GM18909 (cell line): Measurements from ENCODE around the gene IL2RG.

Experiments used
- ATAC-seq: cut with Tn5 transposase; IDR thresholded peaks from one replicate; pipeline ENCODE4 v1.9.1; 2021; ENCODE audit warnings: mild to moderate bottlenecking; ENCODE audit not compliant: unreplicated experiment, poor library complexity

IL2RG gene

GRCh38 chrX:71111921-71112431 is 599 bp upstream of the IL2RG start:
- ATAC-seq: peak; percentile 21

DNA sequence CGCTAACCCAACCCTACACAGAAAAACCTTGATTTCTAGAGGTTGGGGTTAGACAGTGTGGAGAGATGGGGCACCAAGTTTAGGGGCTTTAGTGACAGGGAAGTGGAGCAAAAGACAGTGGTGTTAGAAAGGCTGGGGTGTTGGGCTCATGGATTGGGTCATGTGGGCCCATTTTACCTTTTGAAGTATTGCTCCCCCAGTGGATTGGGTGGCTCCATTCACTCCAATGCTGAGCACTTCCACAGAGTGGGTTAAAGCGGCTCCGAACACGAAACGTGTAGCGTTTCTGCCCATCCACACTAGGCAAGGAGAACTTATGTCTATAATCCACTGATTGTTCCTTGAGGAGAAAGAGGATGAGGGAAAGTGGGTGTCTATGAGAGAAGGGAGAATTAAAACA is 2.3 kb downstream of the IL2RG start:
- no peak for ATAC-seq

DNA sequence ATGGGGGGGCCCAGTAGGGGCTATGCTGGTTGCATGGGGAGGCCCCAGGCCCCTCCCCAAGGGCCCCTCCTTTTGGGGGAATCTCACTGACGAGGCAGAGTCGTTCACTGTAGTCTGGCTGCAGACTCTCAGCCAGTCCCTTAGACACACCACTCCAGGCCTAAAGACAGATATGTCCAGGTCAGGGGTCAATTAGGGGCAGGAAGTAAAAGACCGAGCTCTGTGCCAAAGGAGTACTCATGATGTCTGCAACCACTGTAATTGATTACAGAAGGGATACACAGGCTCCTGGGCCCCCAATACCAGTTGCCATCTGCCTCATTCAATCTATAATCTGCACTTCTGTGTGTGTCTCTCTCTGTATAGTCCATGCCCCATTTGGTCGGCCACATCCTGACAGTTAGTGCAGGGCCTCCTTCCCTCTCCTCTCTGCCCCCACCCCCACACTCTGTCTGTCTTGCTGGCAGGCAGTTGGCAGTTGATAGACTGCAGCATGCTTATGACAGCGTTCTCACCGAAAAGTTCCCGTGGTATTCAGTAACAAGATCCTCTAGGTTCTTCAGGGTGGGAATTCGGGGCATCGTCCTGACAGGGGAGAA is 3.5 kb downstream of the IL2RG start:
- ATAC-seq: no peak

GRCh38 chrX:71107245-71107644 is 4.1 kb downstream of the IL2RG start:
- no peak for ATAC-seq

DNA sequence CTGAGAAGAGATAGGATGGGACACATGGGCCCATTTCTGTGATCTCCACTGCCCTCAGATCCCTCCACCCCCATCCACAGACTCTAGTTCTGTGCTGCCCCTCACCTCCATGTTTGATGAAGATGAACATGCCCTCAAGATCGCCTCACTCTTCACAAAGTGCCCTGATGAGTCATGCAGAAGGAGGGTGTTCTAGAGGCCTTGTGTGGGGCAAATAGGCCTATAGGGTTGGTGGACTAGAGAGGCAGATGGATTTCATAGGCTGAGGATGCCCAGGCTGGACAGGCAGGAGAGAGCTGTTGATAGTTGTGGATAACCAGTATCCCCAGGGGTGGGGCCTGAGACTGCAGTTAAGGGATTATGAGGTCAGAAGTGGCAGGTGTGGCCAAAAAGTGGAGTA is 5.0 kb downstream of the IL2RG start, which contains the start of gene CXorf65:
Gene CXorf65 (minus strand): TSS at position 314 of the 400 bp plus-strand sequence. CDS start 184 bp downstream, at position 130.
- no peak for ATAC-seq

DNA sequence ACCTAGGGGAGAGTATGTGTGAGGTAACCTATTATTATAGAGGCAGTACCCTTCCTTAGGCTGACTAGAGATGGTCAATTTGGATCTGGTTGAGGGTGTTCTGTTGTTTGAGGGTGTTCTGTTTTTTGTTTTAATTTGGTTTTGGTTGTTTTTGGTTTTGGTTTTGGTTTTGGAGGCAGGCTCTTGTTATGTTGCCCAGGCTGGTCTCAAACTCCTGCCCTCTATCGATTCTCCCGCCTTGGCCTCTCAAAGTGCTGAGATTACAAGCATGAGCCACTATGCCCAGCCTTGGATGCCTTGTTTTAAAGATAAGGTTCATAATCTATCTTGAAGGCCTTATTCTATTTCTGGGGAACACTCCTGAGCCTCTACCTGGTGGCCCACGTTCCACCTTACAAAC is 5.7 kb downstream of the IL2RG start:
- ATAC-seq: no peak

- peak; percentile 45 for ATAC-seq
Measured at GRCh38 chrX:71103110-71103983, 8.0 kb downstream of the IL2RG start.

DNA sequence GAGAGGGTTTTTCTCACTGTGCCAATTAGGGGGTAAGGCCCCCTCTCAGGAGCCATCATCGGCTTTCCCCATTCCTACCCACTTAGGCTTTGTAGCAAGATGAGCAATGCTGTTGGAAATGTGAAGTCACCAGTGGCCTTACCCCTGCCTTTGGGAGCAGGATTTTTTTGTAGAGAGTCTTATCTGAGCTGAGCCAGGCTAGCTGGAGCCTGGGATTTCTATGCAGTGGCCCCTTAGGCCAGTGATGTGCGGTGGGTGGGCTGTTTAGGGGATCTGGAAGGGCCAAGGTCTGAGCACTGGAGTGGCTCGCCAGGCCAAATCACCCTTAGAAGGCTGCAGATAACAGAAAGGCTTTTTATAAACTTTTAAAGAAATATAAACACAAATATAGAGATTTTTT is 9.1 kb downstream of the IL2RG start:
- ATAC-seq: no peak

DNA sequence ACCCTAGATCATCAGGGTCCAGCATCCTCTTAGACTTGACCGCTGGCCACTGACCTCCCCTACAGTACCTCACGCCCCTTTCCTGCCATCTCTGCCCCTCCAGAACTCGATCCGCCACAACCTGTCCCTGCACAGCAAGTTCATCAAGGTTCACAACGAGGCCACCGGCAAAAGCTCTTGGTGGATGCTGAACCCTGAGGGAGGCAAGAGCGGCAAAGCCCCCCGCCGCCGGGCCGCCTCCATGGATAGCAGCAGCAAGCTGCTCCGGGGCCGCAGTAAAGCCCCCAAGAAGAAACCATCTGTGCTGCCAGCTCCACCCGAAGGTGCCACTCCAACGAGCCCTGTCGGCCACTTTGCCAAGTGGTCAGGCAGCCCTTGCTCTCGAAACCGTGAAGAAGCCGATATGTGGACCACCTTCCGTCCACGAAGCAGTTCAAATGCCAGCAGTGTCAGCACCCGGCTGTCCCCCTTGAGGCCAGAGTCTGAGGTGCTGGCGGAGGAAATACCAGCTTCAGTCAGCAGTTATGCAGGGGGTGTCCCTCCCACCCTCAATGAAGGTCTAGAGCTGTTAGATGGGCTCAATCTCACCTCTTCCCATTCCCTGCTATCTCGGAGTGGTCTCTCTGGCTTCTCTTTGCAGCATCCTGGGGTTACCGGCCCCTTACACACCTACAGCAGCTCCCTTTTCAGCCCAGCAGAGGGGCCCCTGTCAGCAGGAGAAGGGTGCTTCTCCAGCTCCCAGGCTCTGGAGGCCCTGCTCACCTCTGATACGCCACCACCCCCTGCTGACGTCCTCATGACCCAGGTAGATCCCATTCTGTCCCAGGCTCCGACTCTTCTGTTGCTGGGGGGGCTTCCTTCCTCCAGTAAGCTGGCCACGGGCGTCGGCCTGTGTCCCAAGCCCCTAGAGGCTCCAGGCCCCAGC is 10.5 kb downstream of the IL2RG start:
- ATAC-seq: no peak

GRCh38 chrX:71099736-71100135 is 11.6 kb downstream of the IL2RG start:
- no peak for ATAC-seq

- ATAC-seq: no peak
Measured at GRCh38 chrX:71098951-71099506, 12.3 kb downstream of the IL2RG start.

GRCh38 chrX:71098302-71098701 is 13.1 kb downstream of the IL2RG start:
- ATAC-seq: peak; percentile 52

- no peak for ATAC-seq
Measured at GRCh38 chrX:71096760-71097032, 14.7 kb downstream of the IL2RG start.

- ATAC-seq: no peak
Measured at GRCh38 chrX:71095981-71096759, 15.2 kb downstream of the IL2RG start.

- peak; percentile 83 for ATAC-seq
Measured at GRCh38 chrX:71095555-71095980, 15.8 kb downstream of the IL2RG start, which contains the start of gene FOXO4. FOXO4 (plus strand) TSS chrX:71095851; CDS start chrX:71096529, 678 bp downstream.

DNA sequence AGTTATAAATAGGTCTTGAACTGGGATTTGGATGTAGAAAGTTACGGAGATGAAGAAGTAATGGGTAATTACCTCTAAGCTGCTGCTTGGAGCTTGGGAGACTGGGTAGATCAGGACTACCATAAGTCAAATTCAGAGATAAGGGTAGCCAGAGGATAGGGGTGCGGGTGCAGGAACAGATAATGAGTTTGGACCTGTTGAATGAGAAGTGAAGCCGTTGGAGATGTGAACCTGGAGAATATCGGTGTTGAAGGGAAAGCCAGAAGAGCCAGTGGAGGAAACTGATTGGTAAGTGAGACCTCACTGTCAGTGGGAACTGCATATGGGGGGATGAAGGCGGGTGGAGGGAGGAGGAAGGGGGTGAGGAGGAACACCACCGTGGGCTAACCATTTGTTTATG is 16.3 kb downstream of the IL2RG start:
- no peak for ATAC-seq

DNA sequence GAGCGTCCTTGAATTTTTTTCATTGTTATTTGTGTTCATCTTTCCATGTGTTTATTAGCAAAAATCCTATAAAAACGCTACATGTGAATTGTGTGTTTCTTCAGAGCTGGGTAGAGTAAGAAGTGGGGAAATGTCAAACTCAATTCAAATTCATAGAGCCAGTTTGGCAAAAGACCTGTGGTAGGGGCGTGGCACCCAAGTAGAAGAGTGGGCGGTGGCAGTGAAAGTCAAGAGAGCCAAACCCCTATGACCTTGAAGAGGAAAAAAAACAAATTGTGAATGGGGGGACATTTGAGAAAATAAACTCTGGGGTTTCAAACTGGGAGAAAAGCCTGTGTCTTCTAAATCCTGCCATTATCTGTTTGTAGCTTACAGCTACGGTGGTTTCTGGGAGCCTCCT is 20.1 kb downstream of the IL2RG start:
- ATAC-seq: no peak

GRCh38 chrX:71085900-71086299 is 25.5 kb downstream of the IL2RG start:
- ATAC-seq: no peak

DNA sequence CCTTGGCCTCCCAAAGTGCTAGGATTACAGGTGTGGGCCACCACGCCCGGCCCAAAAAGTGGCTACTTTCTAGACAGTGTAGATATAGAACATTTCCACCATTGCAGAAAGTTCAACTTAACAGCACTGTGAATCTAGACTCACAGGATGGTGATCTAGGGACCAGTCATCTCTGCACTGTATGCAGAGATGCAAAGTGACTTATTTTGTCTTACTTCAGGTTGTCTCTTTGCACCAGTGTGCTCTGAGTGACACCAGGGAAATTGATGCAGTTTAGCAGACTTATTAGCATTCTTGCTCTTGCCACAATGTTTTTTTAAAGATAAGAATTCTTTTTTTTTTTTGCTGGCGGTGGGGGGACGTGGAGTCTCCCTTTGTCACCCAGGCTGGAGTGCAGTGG is 28.6 kb downstream of the IL2RG start:
- ATAC-seq: no peak
